SKM-1 treated with dmso at 0.1 percent for 144 hours (cell line): ENCODE data around the gene MGST3.
"Not testable (repeated sequence)": the region's sequence is repeated elsewhere in the genome, so short reads cannot be mapped to it uniquely, and the experiment has no call there.

Experiments used
- DNase-seq: peaks from one replicate; lab custom pipeline; 2025; ENCODE audit not compliant: unreplicated experiment; lab: John Stamatoyannopoulos, UW

MGST3 gene

GRCh38 chr1:165630629-165631341, at the start of gene MGST3:
MGST3 (plus strand) TSS chr1:165631234; CDS start chr1:165649848, 18,614 bp downstream.
- DNase-seq = peak; percentile 95

GRCh38 chr1:165581926-165582325, 49.1 kb upstream of the MGST3 start:
- DNase-seq = no peak

- no peak for DNase-seq
Observed at GRCh38 chr1:165586398-165586797, 44.6 kb upstream of the MGST3 start.

GRCh38 chr1:165591391-165591790, 39.6 kb upstream of the MGST3 start:
- DNase-seq = not testable (repeated sequence)

GRCh38 chr1:165592945-165593823, 37.9 kb upstream of the MGST3 start:
- peak; percentile 61 for DNase-seq

- no peak for DNase-seq
Observed at GRCh38 chr1:165595246-165595938, 35.6 kb upstream of the MGST3 start.

GRCh38 chr1:165597883-165598675, 33.0 kb upstream of the MGST3 start:
- DNase-seq = no peak

GRCh38 chr1:165598676-165599059, 32.4 kb upstream of the MGST3 start:
- DNase-seq = no peak

GRCh38 chr1:165600793-165601192, 30.2 kb upstream of the MGST3 start:
- no peak for DNase-seq

GRCh38 chr1:165603810-165604209, 27.2 kb upstream of the MGST3 start:
- no peak for DNase-seq

GRCh38 chr1:165605246-165605645, 25.8 kb upstream of the MGST3 start:
- no peak for DNase-seq

GRCh38 chr1:165606676-165607075, 24.4 kb upstream of the MGST3 start:
- not testable (repeated sequence) for DNase-seq

- DNase-seq = no peak
Observed at GRCh38 chr1:165610866-165611265, 20.2 kb upstream of the MGST3 start.

- DNase-seq = no peak
Observed at GRCh38 chr1:165612062-165612461, 19.0 kb upstream of the MGST3 start.

- DNase-seq = no peak
Observed at GRCh38 chr1:165616054-165616612, 14.9 kb upstream of the MGST3 start.

- DNase-seq = no peak
Observed at GRCh38 chr1:165616987-165617546, 14.0 kb upstream of the MGST3 start.

GRCh38 chr1:165619647-165620151, 11.3 kb upstream of the MGST3 start:
- no peak for DNase-seq

GRCh38 chr1:165623624-165624023, 7.4 kb upstream of the MGST3 start:
- no peak for DNase-seq

- DNase-seq = no peak
Observed at GRCh38 chr1:165624441-165624840, 6.6 kb upstream of the MGST3 start.
